Activated CD8-positive, alpha-beta T cell treated with anti-CD3 and anti-CD28 coated beads for 36 hours (primary cell): Measurements from ENCODE around the gene FMNL2. TPM values are rescaled to one million over a fixed set of nuclear protein-coding genes. Genes with fewer than 3 reads are reported as not detected.

Source experiments
- ATAC-seq: fragments of 200-7000 bp; cut with Tn5 transposase; one replicate; pipeline ENCODE4 v1.10.0; 2021; ENCODE audit warnings: mild to moderate bottlenecking, moderate library complexity
- CTCF ChIA-PET: fragments of 350-600 bp; sonication (Branson Sonifier 250); formaldehyde crosslinking; loops from one replicate; lab custom pipeline; 2021; ENCODE audit warnings: antibody characterized with exemption; lab: Charles Lee
- POLR2A ChIA-PET: fragments of 350-600 bp; sonication (Branson Sonifier 250); formaldehyde crosslinking; loops from one replicate; lab custom pipeline; 2021; ENCODE audit warnings: antibody characterized with exemption; lab: Charles Lee
- DNase-seq: peaks from one replicate; pipeline ENCODE4 v3.0.0-alpha.2; 2020
- H3K27ac Mint-ChIP-seq: one replicate; pipeline ENCODE4 v1.8.0; 2021; ENCODE audit warnings: mild to moderate bottlenecking, mixed read lengths
- H3K27me3 Mint-ChIP-seq: one replicate; pipeline ENCODE4 v1.8.0; 2021; ENCODE audit warnings: mixed read lengths
- H3K36me3 Mint-ChIP-seq: one replicate; pipeline ENCODE4 v1.8.0; 2021; ENCODE audit warnings: low read depth, mixed read lengths
- H3K4me1 Mint-ChIP-seq: one replicate; pipeline ENCODE4 v1.8.0; 2021; ENCODE audit warnings: low read depth, mixed read lengths
- H3K4me3 Mint-ChIP-seq: one replicate; pipeline ENCODE4 v1.8.0; 2021; ENCODE audit warnings: mild to moderate bottlenecking, moderate library complexity, mixed read lengths
- H3K9me3 Mint-ChIP-seq: one replicate; pipeline ENCODE4 v1.8.0; 2021; ENCODE audit warnings: mixed read lengths
- intact Hi-C: fragments of 100-400 bp; cut with micrococcal nuclease; formaldehyde crosslinking; loops from one replicate; pipeline ENCODE4 v1.10.0; 2022
- total RNA-seq, 2 experiments: library from RNA; stranded (reverse); gene quantifications; one replicate each; pipeline ENCODE4 v1.2.3, GENCODE V29; 2021
- TF ChIP-seq, protein P1 (sequence below): fragments of 200-600 bp; IDR thresholded peaks from one replicate; pipeline ENCODE4 v1.8.0; 2022; ENCODE audit warnings: antibody characterized with exemption, mild to moderate bottlenecking

FMNL2 gene
- total RNA-seq, 2 experiments from 2014 or later = 1.1 TPM

DNA sequence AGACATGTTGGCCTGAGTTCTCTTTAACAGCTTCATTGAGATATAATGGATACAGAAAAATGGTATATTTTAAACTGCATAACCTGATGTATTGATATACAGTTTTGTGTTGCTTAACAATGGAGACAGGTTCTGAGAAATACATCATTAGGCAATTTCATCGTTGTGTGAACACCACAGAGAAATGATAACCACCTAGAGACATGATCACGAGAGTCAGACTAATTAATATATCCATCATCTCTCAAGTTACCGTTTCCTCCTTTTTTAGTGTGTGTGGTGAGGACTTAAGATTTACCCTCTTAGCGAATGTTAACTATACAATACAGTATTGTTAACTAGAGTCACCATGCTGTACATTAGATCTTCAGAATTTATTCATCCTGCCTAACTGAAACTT is 178.1 kb downstream of the FMNL2 start:
- no peaks in the 10 kb centered on the region for H3K4me1 Mint-ChIP-seq
- TF ChIP-seq, protein P1, sequence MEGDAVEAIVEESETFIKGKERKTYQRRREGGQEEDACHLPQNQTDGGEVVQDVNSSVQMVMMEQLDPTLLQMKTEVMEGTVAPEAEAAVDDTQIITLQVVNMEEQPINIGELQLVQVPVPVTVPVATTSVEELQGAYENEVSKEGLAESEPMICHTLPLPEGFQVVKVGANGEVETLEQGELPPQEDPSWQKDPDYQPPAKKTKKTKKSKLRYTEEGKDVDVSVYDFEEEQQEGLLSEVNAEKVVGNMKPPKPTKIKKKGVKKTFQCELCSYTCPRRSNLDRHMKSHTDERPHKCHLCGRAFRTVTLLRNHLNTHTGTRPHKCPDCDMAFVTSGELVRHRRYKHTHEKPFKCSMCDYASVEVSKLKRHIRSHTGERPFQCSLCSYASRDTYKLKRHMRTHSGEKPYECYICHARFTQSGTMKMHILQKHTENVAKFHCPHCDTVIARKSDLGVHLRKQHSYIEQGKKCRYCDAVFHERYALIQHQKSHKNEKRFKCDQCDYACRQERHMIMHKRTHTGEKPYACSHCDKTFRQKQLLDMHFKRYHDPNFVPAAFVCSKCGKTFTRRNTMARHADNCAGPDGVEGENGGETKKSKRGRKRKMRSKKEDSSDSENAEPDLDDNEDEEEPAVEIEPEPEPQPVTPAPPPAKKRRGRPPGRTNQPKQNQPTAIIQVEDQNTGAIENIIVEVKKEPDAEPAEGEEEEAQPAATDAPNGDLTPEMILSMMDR = no peak
- no peak for ATAC-seq
- ChIA-PET POLR2A (no interaction called here), CTCF (no interaction called here)
- H3K36me3 Mint-ChIP-seq = no peaks in the 10 kb centered on the region
- intact Hi-C loops = no loop called here
- peaks cover 7% of the 10 kb centered on the region for H3K27me3 Mint-ChIP-seq
- H3K27ac Mint-ChIP-seq = no peak overlapping the region
- no peak for DNase-seq
- H3K4me3 Mint-ChIP-seq = no peak overlapping the region
- no peaks in the 10 kb centered on the region for H3K9me3 Mint-ChIP-seq

DNA sequence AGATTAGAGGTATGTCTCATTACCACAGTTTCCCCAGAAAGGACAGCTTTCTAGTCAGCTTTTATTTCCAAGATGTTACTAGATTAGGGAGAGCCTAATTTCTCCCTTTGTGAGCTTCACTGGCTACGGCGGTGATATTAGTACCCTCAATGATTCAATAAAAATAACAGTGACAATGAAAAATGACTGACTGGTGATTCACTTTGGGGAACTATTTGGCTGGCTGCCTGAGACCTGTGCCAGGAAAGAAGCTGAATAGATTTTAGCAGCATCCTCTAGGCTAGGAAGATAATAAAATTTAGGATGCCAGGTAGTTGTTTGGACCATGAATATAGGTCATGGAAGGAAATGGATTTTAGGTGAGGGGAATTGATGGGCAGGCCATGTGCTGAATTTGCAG is 178.7 kb downstream of the FMNL2 start:
- TF ChIP-seq, protein P1 = no peak
- Mint-ChIP-seq H3K4me3 (no peak overlapping the region), H3K9me3 (no peaks in the 10 kb centered on the region), H3K4me1 (no peaks in the 10 kb centered on the region), H3K27ac (no peak overlapping the region), H3K27me3 (peaks cover 7% of the 10 kb centered on the region), H3K36me3 (no peaks in the 10 kb centered on the region)
- DNase-seq (no peak), ATAC-seq (no peak)
- POLR2A ChIA-PET = no interaction called here
- intact Hi-C loops = no loop called here
- CTCF ChIA-PET = no interaction called here

- ChIA-PET CTCF (interaction anchor here (1.5 kb wide), 1 partner anchor 118 kb away, joined by 4 read pairs; no protein-coding TSS in a partner anchor), POLR2A (no interaction called here)
- ATAC-seq (no peak), DNase-seq (no peak)
- Mint-ChIP-seq H3K9me3 (no peaks in the 10 kb centered on the region), H3K4me3 (no peak overlapping the region), H3K4me1 (no peaks in the 10 kb centered on the region), H3K36me3 (no peaks in the 10 kb centered on the region), H3K27ac (no peak overlapping the region), H3K27me3 (peaks cover 6% of the 10 kb centered on the region)
- intact Hi-C loops = no loop called here
- TF ChIP-seq, protein P1 = no peak
Measured at GRCh38 chr2:152518034-152518433, 183.1 kb downstream of the FMNL2 start.

- POLR2A ChIA-PET = no interaction called here
- CTCF ChIA-PET = interaction anchor here (1.5 kb wide), 1 partner anchor 117 kb away, joined by 4 read pairs; no protein-coding TSS in a partner anchor
- TF ChIP-seq, protein P1 = no peak
- Mint-ChIP-seq H3K4me1 (no peaks in the 10 kb centered on the region), H3K4me3 (no peak overlapping the region), H3K9me3 (no peaks in the 10 kb centered on the region), H3K27ac (no peak overlapping the region), H3K27me3 (peaks cover 6% of the 10 kb centered on the region), H3K36me3 (no peaks in the 10 kb centered on the region)
- intact Hi-C loops = no loop called here
- DNase-seq = no peak
- no peak for ATAC-seq
Measured at GRCh38 chr2:152518641-152519580, 183.9 kb downstream of the FMNL2 start.

- no peak overlapping the region for H3K4me3 Mint-ChIP-seq
- DNase-seq = no peak
- CTCF ChIA-PET = no interaction called here
Measured at GRCh38 chr2:152519581-152519952, 184.6 kb downstream of the FMNL2 start.

More at GRCh38 chr2:152519581-152519952, 184.6 kb downstream of the FMNL2 start:
- TF ChIP-seq, protein P1 = no peak
- intact Hi-C loops = no loop called here
- Mint-ChIP-seq H3K36me3 (no peaks in the 10 kb centered on the region), H3K27ac (no peak overlapping the region), H3K9me3 (no peaks in the 10 kb centered on the region), H3K27me3 (peaks cover 6% of the 10 kb centered on the region), H3K4me1 (no peaks in the 10 kb centered on the region)
- POLR2A ChIA-PET = no interaction called here
- ATAC-seq = no peak
